HG02763 (cell line): ENCODE results near the gene BDH1.
"Not testable (repeated sequence)": the region's sequence is repeated elsewhere in the genome, so short reads cannot be mapped to it uniquely, and the experiment has no call there.

ENCODE experiments used
- ATAC-seq: cut with Tn5 transposase; IDR thresholded peaks from one replicate; pipeline ENCODE4 v1.9.1; 2021; ENCODE audit warnings: mild to moderate bottlenecking, moderate library complexity; ENCODE audit not compliant: unreplicated experiment

Gene BDH1

DNA sequence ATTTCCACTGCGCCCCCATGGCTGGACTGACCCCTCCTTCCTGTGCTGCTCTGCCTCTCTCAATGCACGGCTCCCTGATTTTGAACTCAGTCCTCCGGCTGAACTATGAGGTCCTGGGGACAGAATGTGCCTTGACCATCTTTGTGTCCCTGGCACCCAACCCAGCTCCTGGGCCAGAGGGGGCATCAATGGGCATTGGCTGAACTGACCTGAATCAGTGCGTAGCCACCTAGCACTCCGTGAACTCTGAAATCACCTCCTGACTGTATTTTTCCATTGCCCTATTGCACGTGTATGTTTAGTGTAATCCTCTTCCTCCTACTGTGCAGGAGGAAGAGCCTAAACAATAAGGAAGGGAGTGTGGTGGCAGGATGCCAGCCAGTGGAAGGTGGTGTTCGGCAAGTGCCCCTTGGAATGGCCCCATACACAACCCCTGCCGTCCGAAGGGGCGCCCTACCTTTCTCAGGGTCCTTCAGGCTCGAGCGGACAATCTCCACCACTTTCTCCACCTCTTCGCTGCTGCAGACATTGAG is 33.5 kb downstream of the BDH1 start:
- ATAC-seq, result no peak

DNA sequence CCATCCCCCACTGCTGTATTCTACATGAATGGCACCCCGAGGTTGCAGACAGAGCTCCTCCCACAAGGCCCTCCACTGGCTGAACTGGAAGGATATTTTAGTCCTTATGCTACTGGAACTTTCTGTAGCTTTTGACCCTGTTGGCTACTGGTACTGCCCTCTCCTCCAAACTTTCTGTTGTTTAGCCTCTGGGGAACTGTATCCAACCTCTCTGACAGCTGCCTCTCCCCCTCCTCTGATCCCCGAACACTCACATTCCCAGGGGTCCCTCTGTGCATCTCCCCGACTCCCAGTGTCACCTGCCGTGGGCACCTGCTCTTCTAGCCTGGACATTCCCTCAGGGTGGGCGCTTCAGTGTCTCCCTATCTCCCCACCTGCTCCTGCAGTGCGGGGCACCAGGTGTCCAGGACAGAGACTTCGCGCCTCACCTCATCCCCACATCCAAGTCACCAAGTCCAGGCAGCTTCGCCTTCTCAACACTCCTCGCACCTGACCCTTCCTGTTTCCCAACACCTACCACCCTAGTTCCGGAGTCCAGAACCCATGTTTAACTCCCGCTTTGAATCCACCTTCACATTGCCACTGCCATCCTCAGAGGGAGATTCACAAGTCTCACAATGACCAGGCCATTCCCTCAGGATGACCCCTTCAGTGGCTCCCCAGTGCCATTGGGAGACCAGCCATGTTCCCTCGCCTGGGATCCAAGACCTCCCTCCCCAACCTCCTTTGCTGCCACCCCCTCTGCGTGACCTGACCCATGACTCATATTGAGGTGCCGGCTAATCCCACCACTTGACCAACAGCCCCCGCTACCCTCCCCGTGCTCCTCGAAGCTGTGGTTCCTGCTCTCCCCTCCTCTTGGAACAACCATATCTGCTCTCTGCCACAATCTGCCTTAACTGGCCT is 34.2 kb downstream of the BDH1 start:
- ATAC-seq, result no peak

DNA sequence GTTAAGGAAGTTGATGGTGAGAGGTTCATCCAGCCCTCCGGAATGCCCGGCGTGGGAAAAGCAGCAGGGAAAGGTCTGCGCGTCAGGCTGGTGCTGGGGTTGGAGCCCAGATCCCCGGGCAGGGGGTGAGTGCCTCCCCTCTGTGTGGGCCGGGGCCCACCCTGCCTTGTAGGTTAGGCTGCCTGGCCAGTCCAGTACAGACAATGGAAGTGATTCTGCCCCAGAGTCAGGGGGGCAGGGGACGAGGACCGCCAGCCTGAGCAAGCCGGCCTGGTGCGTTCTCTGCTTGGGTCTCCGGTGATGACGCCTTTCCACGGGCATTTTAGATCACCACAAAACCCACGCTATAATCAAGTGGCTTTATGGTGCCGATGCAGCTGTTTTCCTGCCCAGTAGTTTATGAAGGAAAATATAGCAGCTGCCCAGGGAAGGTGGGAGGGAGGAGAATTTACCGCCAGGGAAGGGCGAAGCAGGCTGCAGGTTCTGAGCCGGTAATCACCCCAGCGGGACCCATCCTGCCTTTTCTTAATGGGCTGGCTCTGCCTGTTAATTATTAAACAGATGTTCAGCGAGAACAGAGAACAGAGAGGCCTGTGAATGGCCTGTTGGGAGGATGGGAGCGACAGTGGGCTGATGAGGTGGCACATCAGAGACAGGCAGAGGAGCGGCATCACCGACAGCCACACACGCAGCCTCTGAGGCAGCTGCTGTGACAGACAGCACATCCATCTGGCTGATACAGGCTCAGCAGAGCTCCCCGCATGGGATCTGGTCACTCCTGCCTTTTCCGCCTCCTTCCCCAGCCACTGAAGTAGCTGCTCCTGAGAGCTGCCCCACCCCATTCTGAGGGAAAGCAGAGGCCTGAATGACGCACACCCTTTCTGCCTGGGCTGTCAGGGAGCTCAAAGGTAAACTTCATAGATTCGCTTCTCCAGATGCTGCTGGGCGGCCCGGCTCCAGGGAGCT is 35.2 kb downstream of the BDH1 start:
- ATAC-seq, result no peak

DNA sequence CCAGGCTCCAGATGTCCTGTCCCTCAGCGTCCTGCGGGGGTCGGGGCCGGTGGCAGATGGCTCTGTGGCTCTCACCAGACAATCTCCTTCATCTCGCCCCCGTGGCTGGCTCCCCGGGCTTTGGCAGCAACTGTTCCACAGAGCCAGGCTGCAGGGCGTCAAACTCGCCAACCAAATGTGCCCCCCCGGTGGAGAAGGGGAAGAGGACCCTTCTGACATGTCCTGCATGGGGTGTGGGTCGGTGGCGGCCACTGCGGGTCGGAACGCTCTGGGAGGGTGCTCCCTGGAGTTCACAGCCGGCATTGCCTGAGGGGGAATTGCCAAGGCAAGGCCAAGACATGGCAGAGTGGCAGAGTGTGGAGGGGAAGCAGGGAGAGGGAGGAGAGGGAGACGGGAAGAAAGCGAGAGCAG is 36.0 kb downstream of the BDH1 start:
- no peak for ATAC-seq

DNA sequence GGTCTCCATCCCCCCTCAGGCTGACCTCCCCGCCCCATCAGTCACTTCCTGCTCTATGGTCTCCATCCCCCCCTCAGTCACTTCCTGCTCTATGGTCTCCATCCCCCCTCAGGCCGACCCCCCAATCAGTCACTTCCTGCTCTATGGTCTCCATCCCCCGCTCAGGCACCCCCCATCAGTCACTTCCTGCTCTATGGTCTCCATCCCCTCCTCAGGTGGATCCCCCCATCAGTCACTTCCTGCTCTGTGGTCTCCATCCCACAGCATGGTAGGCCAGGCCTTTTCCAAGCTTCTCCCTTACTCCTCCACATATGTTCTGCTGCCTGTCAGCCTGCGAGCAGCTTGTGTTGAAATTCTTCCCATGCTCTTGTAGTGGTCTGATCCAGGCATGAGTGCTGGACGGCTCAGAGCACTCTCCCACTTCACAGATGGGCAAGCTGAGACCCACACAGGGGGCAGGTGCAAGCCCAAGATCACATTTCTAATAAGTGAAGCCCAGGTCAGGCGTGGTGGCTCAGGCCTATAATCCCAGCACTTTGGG is 36.8 kb downstream of the BDH1 start:
- ATAC-seq, result no peak

DNA sequence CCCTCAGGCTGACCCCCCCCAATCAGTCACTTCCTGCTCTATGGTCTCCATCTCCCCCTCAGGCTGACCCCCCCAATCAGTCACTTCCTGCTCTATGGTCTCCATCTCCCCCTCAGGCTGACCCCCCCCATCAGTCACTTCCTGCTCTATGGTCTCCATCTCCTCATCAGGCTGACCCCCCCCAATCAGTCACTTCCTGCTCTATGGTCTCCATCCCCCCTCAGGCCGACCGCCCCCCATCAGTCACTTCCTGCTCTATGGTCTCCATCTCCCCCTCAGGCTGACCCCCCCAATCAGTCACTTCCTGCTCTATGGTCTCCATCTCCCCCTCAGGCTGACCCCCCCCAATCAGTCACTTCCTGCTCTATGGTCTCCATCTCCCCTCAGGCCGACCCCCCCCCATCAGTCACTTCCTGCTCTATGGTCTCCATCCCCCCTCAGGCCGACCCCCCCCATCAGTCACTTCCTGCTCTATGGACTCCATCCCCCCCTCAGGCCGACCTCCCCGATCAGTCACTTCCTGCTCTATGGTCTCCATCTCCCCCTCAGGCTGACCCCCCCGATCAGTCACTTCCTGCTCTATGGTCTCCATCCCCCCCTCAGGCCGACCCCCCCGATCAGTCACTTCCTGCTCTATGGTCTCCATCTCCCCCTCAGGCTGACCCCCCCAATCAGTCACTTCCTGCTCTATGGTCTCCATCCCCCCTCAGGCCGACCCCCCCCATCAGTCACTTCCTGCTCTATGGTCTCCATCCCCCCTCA is 37.7 kb downstream of the BDH1 start:
- not testable (repeated sequence) for ATAC-seq

DNA sequence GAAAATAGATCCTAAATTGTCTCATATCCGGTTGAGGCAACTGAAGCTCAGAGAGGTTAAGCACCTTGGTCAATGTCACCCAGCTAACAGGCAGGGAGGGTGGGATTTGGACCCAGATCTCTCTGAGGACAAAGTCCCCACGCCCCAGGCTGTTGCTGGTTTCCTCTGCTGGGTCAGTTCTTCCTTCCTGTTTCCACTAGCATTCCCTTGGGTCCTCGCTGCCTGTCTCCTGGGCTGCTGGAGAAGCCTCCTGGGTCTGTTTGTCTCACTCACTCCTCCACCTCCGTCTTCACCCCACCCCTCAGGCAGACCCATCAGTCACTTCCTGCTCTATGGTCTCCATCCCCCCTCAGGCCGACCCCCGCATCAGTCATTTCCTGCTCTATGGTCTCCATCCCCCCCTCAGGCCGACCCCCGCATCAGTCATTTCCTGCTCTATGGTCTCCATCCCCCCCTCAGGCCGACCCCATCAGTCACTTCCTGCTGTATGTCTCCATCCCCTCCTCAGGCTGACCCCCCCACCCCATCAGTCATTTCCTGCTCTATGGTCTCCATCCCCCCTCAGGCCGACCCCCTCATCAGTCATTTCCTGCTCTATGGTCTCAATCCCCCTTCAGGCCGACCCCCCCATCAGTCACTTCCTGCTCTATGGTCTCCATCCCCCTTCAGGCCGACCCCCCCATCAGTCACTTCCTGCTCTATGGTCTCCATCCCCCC is 38.7 kb downstream of the BDH1 start:
- not testable (repeated sequence) for ATAC-seq

DNA sequence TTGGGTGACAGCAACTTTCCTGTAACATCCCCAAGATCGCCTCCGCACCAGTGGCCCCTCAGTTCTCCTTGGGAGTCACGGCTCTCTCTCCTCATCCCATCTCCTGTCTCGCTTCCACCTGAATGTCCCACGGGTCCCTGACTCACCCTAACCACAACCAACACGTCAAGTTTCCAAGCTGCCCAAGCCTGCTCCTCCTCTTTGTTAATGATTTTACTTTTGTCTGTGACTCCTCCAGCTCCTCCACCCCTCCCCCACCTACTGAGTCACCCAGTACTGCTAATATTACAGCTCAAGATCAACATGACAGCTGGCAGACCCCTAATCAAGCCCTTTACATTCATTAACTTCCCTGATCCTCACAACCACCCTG is 39.3 kb downstream of the BDH1 start:
- ATAC-seq, result no peak

DNA sequence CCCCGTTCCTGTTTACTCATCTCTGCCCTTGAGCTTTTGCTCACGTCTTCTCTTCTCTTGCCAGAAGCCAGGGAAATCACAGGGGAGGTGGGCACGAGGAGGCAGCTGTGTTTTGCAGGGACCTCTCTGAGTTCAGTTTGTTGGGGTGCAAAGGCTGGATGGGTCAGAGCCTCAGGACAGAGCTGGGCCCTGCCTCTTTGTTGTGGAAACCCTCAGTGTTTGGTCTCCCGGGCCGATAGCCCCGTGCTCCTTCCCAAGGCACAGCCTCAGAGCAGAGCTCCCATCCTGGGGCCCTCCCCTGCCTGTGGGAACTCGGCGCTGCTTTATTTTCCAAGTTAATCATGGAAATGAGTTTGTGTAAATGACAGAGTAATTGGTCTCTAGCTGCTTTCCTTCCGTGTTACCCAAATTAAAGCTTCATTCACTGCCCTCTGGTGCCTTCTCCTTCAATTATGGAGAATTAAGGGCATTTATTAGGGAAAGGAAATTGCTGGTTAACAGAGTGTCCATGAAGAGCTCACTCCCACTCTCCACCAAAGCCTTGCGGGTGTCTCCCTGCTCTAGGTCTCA is 40.9 kb downstream of the BDH1 start:
- ATAC-seq, result no peak

DNA sequence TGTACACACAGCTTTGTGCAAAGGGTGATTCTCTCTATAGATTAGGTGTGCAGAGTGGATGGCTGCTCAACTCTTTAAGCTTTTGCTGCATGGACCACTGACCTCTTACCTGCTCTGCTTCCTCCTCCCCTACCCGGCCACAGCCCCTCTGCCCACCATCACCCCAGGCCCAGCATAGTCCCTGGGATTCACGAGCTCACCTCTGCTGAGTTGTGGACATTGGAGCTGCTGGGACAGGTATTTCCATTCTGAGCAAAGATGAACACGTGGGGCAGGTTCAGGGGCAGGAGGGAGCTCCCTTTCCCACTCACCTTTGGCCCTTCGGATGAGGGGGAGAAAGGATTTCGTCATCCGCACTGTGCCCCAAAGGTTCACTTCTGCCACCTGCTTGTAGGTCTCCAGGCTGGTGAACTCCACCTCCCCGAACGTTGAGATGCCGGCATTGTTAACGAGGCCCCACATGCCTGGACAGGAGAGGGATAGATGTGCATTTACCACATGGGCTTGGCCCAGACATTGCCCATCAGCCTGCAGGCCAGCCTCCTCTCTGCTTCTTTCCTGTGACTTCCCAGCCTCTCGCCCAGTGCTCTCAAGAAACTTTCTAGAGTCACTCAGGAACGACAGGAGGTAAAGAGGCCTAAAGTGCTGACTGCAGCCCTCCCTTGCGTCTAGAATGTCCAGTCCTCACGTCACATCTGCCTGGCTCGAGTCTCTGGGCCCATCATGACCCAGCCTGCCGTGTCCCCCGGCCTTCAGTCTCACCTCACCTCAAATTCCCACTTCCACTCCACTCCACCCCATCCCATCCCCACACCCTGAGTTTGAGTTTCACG is 41.6 kb downstream of the BDH1 start:
- ATAC-seq, result no peak

DNA sequence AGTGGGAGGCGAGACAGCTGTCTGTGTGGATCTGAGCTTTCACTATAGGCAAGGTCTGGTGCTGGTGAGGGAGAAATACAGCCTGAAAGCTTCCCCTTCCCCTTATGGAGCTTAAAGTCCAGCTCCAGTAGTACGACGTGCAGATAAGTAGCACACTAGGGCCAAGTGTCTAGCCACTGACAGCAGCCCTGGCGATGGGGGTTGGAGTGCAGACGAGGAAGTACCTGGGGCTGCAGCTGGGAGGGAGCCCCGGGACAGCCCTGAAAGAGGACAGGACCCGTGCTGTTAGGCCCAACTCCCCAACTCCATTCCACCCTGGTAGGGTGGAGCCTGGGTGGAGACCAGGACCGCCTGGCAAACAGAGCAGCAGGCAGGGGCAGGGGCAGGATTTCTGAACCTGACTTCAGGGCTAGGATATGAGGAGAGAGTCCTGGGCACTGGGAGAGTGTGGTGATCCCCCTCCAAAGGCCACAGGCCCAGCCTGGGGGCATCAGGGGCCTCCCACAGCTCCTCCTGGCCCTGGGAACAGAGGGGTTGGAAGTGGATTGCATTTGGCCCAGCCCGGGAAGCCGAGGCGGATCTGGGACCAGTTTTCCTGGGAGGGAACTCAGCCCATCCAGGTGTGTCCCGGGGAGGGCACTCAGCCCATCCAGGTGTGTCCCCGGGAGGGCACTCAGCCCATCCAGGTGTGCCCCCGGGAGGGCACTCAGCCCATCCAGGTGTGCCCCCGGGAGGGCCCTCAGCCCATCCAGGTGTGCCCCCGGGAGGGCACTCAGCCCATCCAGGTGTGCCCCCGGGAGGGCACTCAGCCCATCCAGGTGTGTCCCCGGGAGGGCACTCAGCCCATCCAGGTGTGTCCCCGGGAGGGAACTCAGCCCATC is 42.8 kb downstream of the BDH1 start:
- ATAC-seq, result no peak

DNA sequence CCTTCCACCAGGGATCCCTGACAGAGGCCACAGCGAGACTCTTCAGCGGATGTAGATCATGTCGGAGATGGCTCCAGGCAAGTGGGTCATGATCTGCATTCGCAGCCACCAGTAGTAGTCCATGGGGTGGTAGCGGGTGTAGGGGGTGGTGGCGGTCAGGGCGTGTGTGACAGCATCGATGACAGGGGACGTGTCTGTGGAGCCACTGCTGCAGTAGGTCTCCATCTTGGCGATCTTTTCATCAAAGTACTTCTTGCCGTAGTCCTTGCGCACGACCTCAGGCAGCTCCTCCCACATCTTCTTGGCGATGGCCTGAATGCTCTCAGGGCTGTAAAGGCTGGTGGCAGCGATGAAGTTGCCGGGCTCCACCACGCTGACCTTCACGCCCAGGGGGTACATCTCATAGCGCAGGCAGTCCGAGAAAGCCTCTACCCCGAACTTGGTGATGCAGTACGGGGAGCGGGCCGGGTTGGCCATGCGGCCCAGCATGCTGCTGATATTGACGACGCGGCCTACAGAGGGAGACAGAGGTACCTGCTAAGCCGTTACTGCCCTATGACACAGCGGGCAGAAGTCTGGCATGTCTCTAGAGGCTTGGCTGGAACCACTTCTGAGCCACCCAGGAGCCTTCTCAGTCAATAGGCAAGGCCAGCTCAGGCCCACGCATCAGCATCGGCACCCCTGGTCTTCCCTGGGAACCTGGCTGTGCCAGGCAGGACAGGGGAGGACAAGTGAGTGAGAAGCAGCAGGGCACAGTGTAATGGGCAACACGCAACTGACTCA is 43.7 kb downstream of the BDH1 start:
- no peak for ATAC-seq

DNA sequence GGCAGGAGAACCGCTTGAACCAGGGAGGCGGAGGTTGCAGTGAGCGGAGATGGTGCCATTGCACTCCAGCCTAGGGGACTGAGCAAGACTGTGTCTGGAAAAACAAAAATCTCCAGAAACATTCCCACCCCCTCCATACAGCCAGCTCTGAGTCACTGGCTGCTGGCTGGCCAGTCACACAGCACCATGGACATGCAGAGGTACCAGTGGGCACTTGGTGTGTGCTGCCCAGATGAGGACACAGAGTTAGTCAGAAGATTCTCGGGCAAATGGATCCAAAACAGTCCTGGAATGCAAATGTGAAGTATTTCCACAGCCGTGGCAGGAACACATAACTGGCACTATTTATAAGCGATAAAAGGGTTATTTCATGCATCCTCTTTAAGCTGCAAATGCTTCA is 44.6 kb downstream of the BDH1 start:
- no peak for ATAC-seq

DNA sequence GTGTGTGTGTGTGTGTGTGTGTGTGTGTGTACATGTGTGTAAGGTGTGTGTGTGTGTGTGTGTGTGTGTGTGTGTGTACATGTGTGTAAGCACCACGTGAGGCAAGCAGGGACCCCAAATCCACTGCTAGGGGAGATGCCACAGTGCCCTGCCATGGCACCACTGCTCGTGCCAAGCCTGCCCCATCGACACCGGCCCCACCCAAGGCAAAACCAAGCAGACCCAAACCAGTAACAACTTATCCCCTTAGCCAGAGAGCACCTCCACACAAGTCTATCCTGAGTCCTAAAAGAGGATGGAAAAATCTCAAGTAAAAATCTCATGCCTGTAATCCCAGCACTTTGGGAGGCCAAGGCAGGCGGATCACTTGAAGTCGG is 45.1 kb downstream of the BDH1 start:
- no peak for ATAC-seq

DNA sequence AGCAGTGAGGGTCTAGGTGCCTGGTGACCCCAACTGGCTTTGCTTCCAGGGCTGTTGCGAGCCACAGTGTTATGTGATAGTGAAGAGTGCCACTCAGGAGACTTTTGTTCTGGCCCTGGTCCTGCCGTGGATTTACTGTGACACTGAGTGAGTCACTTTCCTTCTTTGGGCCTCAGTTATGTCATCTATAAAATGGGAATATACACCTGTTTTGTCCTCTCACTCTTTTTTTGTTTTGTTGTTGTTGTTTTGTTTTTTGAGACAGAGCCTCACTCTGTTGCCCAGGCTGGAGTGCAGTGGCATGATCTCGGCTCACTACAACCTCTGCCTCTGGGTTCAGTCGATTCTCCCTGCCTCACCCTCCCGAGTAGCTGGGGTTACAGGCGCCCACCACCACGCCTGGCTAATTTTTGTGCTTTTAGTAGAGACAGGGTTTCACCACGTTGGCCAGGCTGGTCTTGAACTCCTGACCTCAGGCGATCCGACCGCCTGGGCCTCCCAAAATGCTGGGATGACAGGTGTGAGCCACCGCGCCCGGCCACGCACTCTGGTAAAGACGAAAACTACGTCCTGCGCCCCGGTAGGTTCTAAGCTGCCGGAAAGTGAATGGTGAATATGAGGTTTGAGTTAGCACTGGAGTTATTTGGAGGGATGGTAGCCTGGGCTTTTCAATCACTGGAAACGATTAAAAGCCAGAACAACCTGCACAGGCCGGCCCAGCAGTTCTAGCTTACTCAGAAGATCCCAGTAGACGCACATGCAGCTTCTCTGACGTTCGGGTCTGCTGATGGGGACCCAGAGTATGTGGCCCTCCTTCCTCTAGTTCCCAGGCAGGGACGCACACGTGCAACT is 46.6 kb downstream of the BDH1 start:
- ATAC-seq, result no peak

DNA sequence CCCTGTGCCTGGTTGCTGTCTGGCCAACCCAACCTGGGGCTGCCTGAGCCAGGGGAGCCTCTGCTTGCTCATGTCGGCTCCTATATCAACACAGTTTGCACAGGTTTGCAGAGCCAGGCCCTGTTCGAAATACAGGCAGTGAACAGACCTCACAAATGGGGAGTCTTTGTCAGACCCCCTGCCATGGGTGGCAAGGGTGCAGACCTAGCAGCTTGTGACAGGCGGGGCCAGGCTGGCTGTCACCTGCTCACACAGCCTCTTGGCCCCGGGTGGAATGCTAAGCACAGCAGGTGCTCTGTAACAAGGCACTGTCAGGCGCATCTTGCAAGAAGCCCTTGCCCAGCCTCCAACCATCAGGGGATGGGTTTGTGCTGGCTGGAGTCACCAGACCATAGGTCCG is 47.3 kb downstream of the BDH1 start:
- no peak for ATAC-seq
